ENCODE data around the gene LRMDA.

LRMDA gene

GRCh38 chr10:75662715-75663114 lies 231.3 kb downstream of the LRMDA start:
- DNase-seq (ENCODE audit: low read depth in 2 of 2) = no peak

GRCh38 chr10:75663947-75664664 lies 232.7 kb downstream of the LRMDA start:
- no peak for DNase-seq (ENCODE audit: low read depth in 2 of 2)

DNA sequence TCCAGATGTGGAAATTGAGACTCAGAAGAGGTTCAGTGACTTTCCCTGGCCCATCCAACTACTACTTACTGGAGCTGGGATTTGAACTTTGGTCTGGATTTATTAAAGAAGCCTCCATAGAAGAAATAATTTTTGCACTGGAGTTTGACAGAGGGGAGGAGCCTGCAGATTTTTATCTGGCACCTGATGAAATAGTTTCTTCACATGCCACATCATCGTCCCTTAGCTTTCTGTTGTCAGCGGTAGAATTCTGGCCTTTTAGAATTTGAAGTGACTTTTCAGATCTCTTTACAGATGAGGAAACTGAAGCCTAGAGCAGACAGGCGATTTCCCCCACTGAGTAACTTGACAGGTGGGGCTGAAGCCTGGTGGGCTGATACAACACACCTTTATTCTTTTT lies 233.5 kb downstream of the LRMDA start:
- no peak for DNase-seq (ENCODE audit: low read depth in 2 of 2)

- no peak for DNase-seq (ENCODE audit: low read depth in 2 of 2)
These were observed 234.3 kb downstream of the LRMDA start for GRCh38 chr10:75665707-75666106.

GRCh38 chr10:75672111-75672671 lies 240.8 kb downstream of the LRMDA start:
- DNase-seq (ENCODE audit: low read depth in 2 of 2) = no peak

DNA sequence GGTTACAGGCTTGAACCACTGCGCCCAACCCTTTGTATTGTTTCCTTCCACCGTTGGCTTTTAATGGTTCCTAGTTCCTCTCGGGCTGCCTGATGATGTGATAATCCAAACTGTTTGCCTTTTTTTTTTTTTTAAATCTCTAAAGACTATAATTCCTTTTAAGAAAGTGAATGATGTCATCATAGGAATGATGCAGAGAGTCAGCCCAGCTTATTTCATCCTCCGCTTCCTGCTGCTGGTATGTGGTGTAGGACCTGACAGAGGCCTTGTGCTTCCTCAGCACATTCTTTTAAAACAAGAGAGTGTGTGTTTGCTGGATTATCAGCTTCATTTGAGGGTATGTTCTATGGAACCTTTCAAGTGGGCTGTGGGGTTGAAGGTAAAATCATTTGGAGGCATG lies 241.4 kb downstream of the LRMDA start:
- no peak for DNase-seq (ENCODE audit: low read depth in 2 of 2)

- no peak for DNase-seq (ENCODE audit: low read depth in 2 of 2)
These were observed 246.1 kb downstream of the LRMDA start for GRCh38 chr10:75677541-75677940.

DNA sequence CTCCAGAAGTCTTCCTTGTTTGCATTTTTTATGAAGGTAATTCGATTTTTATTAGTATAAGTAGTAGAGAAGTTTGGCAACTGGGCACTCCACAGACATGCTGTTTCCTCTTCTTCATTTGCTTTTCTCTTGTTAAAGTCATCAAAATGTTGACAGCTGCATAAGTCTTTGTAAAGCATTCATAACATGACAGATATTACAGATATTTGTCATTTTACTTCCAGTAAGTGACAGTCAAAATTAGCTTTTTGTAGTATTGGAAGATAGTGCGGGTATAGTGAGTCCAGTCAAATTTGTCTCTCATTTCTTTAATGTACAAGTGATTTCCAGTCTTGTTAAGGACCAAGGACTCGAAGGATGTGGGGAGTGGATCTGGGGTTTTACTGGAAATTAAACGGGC lies 247.1 kb downstream of the LRMDA start:
- no peak for DNase-seq (ENCODE audit: low read depth in 2 of 2)

GRCh38 chr10:75679536-75679935 lies 248.1 kb downstream of the LRMDA start:
- no peak for DNase-seq (ENCODE audit: low read depth in 2 of 2)

DNA sequence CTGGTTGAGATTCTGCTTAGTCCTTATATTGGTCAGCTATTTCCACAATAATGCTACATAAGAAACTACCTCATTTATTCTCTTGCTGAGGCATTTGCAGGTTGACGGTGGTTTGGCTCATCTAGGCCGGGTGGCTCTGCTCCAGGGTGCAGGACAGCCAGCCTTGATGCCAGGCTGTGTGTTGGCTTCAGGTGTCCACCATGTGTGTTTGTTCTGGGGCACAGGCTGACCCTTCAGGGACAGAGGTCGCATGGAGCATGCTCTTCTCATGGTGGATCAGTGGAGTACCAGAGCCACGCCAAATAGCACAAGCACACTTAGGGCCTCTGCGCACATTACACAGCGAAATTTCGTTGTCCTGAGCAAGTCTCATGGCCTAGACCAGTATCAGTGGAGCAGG lies 249.9 kb downstream of the LRMDA start:
- no peak for DNase-seq (ENCODE audit: low read depth in 2 of 2)

- DNase-seq (ENCODE audit: low read depth in 2 of 2) = no peak
These were observed 251.5 kb downstream of the LRMDA start for GRCh38 chr10:75682649-75683557.

- no peak for DNase-seq (ENCODE audit: low read depth in 2 of 2)
These were observed 253.8 kb downstream of the LRMDA start for GRCh38 chr10:75685187-75685586.

- no peak for DNase-seq (ENCODE audit: low read depth in 2 of 2)
These were observed 257.3 kb downstream of the LRMDA start for GRCh38 chr10:75688506-75689300.

DNA sequence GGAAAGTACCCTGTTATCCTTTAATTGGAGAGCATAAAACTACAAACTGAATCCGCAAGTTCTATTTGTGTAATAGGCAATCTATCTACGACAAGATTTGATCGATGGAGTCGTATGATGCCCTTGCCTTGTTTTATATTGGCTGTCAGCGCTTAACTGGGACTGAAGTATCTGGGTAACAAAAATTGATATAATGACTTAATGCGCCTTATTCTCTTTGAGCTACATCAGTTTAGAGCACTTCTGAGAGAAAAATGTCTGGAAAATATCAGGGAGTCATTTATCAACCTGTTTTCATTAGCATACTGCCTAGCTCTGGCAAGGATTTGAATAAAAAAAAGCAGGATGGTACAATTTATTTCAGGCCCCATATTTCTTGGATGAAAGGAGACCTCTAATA lies 262.1 kb downstream of the LRMDA start:
- no peak for DNase-seq (ENCODE audit: low read depth in 2 of 2)

DNA sequence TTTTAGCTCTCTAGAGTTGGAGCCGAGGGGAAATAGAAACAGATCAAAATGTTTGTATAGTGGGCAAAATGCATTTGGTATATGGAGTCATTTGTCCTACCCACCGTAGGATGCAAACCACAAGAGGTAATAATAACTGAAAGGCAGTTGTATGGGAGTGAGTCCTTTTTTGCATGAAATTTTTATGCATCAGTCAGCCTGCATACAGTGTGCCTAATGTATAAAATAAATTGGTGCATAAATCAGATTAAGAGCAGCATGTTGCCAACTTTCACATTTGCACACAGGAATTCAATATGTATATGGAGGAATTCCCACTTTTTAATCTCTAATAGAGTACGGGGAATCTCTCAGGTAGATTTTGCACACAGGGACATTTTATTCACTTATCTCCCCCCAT lies 262.8 kb downstream of the LRMDA start:
- no peak for DNase-seq (ENCODE audit: low read depth in 2 of 2)

DNA sequence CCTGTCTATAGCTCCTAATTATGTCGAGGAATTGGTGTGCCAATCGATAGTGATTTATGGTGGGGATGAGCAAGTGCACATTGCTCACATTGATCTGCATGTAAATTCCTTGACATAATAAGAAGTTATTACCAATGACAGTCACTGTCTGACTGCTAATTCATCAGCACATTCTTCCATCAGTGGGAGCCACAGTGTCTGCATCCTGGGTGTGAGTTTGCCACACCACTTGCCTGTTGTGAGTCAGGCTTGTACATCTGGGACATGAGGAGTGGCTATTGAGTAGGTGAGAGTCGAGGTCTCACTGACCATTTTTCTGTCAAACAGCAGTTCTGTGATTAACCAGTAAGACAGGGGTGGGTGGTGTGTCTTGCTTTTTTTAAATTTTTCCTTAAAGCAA lies 263.4 kb downstream of the LRMDA start:
- DNase-seq (ENCODE audit: low read depth in 2 of 2) = no peak

GRCh38 chr10:75695994-75696393 lies 264.6 kb downstream of the LRMDA start:
- no peak for DNase-seq (ENCODE audit: low read depth in 2 of 2)

DNA sequence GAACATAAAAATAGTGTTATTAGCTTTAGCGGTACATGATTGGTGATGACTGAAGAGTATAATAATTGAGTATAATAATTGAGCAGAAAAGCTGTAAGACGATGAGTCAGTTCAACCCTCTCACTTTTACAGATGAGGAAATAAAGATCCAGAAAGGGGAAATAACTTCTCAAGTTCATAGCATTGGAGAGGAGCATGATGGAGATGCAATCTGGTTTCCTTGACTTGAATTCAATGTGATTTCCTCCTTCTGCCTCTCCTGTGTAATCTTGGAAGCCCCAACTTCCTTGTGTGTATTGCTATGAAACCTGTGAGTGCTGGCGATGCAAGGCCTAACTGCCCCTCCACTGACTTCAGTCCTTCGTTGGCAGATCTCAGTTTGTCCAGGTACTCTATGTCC lies 265.1 kb downstream of the LRMDA start:
- DNase-seq (ENCODE audit: low read depth in 2 of 2) = no peak

GRCh38 chr10:75703191-75703854 lies 271.9 kb downstream of the LRMDA start:
- no peak for DNase-seq (ENCODE audit: low read depth in 2 of 2)

- DNase-seq (ENCODE audit: low read depth in 2 of 2) = no peak
These were observed 274.0 kb downstream of the LRMDA start for GRCh38 chr10:75705426-75705825.

DNA sequence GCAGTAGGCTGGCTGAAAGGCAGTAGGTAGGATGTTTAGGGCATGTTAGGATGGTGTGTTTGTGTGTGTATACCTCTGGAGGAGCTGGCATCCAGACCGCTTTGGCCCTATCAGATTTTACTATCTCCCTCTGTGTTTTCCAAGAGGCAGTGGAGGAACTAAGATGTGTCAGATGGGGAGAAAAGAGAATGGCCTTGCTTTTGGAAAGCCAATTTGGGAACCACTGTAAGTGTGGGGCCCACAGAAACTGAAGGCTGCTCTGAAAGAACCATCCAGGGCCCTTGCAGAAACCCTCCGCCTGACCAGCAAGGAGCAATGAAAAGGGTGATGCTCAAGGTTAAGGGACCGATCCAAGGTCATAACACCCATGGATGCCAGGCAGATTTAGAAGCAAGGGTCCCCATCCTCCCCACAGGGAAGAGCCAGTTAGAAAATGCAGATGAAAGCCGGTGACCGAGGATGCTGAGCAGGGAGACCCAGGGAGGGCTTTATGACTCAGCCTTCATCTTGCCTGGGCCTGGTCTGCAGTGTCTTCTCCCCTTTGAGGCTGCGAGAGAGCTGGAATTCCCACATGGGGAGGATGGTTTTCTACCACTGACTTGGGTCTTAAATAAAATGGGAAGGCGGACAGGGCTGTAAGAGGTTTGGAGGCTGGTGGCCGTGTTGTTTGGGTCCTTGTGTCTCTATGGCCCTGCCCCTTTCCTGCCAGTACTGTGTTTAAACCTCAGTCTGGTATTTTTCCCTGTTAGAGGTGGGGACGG lies 275.8 kb downstream of the LRMDA start:
- no peak for DNase-seq (ENCODE audit: low read depth in 2 of 2)

All from stimulated activated CD4-positive, alpha-beta T cell treated with anti-CD3 and anti-CD28 coated beads, Interleukin-4, amount 100 ng/mL, for 48 hours (primary cell).